GM19463 (cell line): ENCODE data around the gene NEURL1B.
"Not testable (repeated sequence)": the region's sequence is repeated elsewhere in the genome, so short reads cannot be mapped to it uniquely, and the experiment has no call there.

Source experiments
- ATAC-seq: cut with Tn5 transposase; IDR thresholded peaks from one replicate; pipeline ENCODE4 v1.9.1; 2021; ENCODE audit warnings: mild to moderate bottlenecking, moderate library complexity; ENCODE audit not compliant: unreplicated experiment

The NEURL1B gene

DNA sequence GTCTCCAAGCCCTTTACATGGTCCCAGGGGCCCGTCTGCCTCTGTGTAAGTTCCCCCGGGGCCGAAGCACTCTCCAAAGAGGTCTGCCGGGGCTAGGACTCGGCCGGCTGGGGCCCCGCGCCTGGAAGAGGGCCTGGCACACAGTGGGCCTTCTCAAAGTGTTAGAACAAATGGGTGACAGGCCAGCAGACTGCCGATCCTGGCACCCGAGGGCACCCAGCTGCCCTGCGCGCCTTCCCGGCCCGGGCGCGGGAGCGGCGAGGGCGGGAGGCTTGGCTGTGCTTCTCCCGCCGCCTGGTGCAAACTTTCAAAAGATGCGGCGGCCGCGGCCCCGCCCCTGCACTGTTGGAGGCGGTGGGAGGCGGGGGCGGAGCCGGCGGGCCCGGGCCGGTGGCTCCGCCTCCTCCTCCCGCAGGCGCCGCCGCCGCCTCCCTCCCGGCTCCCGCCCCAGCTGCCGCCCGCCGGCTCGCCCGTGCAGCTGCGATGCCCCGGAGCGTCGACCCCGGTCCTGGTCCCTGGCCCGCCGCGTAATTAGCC is at the start of gene NEURL1B:
Gene NEURL1B, plus strand, starts transcription at position 442 of the 537 bp plus-strand sequence. CDS start 144 bp downstream, outside the sequence.
- ATAC-seq, result peak; percentile 66

- no peak for ATAC-seq
Observed at GRCh38 chr5:172591636-172592035, 49.4 kb upstream of the NEURL1B start.

GRCh38 chr5:172592881-172593280 is 48.2 kb upstream of the NEURL1B start:
- ATAC-seq, result no peak

DNA sequence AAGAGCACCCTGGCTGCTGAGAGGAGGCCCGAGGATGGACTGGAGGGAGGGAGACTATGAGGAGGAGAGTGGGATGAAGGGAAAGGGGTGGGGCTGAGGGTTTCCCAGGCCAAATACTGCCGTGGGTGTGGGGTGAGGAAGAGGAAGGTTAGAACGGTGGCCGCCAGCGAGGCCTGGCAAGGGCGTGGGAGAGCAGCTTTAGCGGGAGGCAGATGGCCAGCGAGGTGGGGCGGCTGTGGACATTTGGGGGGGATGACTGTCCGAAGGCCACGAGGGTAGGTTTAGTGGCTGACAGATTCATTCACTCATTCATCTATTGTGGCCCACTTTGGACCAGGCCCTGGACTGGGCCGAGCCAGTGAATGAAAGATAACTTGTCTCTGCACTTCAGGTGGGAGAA is 47.8 kb upstream of the NEURL1B start:
- ATAC-seq, result no peak

GRCh38 chr5:172593721-172594235 is 47.3 kb upstream of the NEURL1B start:
- no peak for ATAC-seq

- ATAC-seq, result no peak
Observed at GRCh38 chr5:172594431-172594830, 46.6 kb upstream of the NEURL1B start.

DNA sequence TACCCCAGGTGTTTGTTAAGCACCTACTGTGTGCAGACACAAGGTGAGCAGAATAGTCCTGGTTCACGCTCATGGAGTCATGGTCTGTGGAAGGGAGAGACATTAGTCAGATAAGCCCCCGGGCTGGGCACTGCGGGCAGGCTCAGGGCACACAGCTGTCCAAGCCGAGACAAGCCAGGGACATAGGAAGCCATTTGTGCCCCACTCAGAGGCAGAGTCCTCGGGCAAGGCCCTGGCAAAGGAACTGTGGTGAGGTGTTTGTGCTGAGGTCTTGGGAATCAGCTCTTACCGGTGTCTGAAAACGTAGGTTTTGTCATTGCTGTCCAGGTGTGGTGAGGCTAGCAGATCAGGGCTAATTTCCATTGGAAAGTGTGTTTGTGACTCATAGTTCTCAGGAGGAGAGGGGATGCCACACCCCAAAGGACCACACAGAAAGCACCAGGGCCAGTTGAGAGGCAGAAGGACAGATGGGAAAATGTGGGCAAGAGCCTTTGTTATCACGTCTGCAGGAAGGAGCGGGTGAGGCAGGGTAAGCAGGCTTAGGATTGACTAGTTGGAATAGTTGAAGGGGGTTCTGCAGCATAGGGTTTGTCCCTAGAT is 46.1 kb upstream of the NEURL1B start:
- ATAC-seq, result no peak

GRCh38 chr5:172595596-172596455 is 45.2 kb upstream of the NEURL1B start:
- no peak for ATAC-seq

GRCh38 chr5:172596638-172597231 is 44.3 kb upstream of the NEURL1B start:
- no peak for ATAC-seq

DNA sequence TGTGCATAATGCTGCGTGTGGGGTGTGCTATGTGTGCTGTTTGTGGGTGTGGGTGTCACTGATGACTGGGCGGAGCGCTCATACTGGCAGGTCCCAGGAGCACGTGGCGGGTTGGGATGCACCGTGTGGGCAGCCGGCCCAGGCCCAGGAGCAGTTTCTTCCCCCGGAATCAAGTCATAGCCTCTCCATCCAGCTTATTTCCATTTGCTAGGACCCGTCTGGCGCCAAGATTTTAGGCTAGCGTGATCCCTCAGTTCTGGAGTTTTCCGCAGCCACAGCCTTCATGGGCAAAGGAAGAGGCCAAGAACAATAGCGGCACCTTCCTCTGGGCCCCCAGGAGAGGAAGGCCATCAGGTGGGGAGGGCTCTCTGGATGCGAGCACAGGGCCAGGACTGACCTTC is 43.3 kb upstream of the NEURL1B start:
- ATAC-seq, result no peak

DNA sequence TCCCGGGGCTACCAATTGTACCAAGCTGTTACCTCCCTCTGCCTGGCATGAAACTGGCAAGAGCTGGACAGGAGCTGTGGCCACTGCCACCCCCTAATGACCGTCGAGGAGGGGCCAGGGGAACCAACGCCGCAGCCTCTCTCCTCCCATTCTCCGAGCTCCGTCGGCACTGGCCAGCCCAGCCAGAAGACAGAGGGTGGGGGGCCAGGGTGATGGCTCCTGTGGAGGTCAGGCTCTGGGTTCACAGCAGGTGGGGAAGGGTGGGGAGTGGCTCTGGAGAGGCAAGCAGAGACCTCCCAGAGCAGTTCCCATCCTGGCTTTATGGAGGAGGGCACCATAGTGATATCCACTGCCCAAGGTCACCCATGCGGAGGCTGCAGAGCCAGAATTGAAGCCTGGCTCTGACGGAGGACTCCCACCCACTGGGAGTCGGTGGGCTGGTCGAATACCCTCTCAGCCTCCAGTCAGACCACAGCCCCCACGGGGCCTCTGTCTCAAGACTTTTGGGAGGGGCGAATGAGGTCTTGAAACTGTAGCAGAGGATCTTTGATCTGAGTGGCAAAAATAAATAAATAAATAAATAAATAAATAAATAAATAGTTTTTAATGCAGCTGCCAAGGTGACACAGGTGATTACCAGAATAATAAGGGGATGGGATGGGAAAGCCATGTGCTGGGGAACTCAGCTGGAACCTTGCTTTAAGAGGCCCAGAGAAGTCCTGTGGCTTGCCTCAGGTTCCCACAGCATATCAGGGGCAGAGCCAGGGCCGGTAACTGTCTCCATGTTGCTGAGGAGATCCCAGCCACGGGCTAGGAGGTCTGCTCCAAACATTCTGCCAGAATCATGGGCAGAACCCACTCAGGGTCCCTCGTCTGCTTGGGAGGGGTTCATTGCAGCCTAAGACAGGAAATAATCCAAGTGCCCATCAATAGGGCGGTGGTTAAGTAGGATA is 42.5 kb upstream of the NEURL1B start:
- no peak for ATAC-seq

GRCh38 chr5:172599204-172599567 is 41.9 kb upstream of the NEURL1B start:
- no peak for ATAC-seq

DNA sequence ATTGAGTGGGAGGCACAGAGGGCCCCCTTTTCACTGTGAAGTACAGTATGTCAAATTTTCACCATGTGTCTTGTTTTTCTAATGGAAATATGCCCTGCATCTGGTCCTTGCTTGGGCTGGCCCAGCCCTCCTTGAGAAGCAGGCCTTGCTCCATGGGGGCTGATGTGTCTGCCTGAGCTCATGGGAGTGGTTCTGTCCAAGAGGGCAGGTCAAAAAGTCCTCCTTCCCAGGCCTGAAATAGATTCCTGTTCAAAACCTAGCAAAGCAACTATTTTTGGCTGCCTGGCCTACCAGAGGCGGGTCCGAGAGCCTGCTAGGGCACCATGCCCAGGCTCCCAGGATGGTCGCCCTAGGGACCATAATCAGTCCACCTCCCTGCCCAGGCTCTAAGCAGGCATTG is 40.5 kb upstream of the NEURL1B start:
- no peak for ATAC-seq

- not testable (repeated sequence) for ATAC-seq
Observed at GRCh38 chr5:172601576-172601975, 39.5 kb upstream of the NEURL1B start.

GRCh38 chr5:172602783-172603231 is 38.3 kb upstream of the NEURL1B start:
- no peak for ATAC-seq

DNA sequence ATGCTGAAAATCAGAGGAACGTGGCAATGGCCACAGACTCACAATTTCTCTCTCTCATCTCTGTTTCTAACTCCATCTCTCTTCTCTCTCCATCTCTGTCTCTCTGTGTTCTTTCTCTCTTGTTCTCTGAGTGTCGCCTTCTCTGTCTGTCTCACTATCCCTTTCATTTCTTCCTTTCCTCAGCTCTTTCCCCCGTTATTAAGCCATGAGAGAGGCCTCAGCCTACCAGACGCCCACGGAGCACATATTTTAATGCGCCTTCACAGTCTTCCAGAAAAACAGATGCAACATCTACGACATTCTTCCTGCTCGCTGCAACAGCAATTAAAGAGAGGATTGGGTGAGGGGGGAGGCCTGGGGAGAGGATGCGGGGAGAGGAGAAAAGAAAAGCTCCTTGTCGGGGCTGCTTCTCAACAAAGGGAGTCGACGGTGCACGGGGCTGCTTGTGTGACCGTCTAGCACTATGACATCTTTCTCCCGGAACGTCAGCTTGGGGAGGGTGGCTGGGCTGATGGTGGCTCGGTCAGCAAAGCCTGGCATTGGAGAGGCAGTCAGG is 37.7 kb upstream of the NEURL1B start:
- no peak for ATAC-seq

DNA sequence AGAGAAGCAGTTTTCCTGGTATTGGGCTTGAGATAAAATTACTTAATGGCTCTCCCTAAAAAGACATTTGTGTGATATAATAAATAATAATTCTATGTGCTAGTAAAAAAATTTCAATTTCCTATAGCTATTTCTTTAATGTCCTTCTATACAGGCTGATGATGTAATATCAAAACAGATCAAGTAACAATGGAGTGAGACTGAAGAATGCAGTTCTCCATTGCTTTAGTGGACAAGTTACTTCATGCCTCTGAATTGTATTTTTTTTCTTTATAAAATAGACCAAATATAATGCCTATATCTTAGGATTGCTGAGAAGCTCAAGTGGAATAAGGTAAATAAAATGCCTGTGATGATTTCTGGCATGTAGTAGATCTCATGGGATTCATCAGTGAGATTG is 35.6 kb upstream of the NEURL1B start:
- no peak for ATAC-seq

DNA sequence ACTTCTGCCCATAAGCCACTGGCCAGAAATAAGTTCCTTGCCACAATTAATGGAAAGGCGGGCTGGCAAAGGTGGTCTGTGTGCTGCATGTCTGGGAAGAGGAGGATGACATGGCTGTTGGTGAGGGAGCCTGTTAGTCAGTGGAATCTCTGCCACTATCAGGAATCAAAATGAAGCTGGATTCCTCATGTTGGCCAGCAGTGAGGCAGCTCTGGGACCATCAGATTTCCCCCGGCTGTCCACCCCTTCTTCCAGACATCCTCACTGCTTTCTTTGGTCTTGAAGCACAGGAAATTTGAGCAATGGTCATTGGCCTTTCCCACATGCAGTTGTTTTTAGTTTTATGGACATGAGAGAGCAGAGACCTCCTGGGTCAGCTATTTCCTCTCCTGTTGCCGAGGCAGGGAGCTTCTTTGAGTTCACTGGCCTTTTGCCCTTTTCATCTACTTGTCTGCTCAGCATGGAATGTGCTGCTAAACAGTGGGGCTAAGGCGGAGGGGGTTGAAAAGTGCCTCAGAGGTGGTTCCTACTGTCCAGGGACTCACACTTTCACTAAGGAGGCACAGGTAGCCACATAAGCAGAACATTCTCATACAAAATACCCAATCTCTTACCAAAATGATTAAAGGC is 34.8 kb upstream of the NEURL1B start:
- ATAC-seq, result no peak

DNA sequence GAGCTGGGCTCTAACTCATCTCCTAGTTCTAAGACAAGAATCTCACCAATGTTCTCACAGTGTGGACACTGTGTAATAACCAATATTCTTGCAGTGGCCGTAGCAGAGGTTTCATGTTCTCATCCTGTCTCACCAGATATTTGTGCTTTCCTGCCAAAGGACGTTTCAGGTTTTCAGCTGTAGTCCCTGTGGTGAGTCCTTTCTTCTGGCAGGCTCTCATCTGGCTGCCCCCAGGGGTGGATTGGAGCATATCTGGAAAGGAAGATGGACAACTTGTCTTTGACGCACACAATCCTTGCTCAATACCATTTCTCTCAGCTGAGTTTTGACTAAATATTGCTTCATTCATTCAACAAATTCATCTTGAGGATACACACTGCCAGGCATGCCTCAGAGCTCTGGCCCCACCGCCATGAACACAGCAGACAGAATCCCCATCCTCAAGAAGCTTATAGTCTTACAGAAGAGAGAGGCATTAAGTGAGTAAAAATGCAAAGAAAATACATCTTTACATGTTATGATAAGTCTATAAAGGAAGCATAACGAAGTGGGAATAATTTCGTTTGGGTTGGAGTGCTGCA is 33.8 kb upstream of the NEURL1B start:
- no peak for ATAC-seq
